ENCODE data around the gene MAP7D1. TPM values are rescaled to one million over a fixed set of nuclear protein-coding genes. Genes with fewer than 3 reads are reported as not detected.

Gene MAP7D1
- total and polyA plus RNA-seq, 2 of the 13 experiments (the other 11 are each of a cell fraction or from before 2014, with no cell fraction given): 5.6 to 7.2 TPM

- TF ChIP-seq, protein P1, sequence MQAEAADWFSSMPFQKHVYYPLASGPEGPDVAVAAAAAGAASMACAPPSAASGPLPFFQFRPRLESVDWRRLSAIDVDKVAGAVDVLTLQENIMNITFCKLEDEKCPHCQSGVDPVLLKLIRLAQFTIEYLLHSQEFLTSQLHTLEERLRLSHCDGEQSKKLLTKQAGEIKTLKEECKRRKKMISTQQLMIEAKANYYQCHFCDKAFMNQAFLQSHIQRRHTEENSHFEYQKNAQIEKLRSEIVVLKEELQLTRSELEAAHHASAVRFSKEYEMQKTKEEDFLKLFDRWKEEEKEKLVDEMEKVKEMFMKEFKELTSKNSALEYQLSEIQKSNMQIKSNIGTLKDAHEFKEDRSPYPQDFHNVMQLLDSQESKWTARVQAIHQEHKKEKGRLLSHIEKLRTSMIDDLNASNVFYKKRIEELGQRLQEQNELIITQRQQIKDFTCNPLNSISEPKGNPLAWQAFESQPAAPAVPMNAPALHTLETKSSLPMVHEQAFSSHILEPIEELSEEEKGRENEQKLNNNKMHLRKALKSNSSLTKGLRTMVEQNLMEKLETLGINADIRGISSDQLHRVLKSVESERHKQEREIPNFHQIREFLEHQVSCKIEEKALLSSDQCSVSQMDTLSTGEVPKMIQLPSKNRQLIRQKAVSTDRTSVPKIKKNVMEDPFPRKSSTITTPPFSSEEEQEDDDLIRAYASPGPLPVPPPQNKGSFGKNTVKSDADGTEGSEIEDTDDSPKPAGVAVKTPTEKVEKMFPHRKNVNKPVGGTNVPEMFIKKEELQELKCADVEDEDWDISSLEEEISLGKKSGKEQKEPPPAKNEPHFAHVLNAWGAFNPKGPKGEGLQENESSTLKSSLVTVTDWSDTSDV (CRISPR knock-in tag; IDR thresholded peaks at IDR 0.05): 0 out of 2 replicates have a peak, but pooled peaks have one; percentile 25
- TF ChIP-seq ZBTB8A (CRISPR knock-in tag; IDR thresholded peaks at IDR 0.05; ENCODE audit: borderline replicate concordance, low read depth) (peak; percentile 40; the same call in 1 of the 2 replicates), ZNF737 (CRISPR knock-in tag; IDR thresholded peaks at IDR 0.05; ENCODE audit: borderline replicate concordance) (no peak), MYC (CRISPR knock-in tag; IDR thresholded peaks at IDR 0.05; ENCODE audit: borderline replicate concordance) (peak; percentile 61; the same call in 1 of the 2 replicates), IRF2 (CRISPR knock-in tag; IDR thresholded peaks at IDR 0.05) (peak; percentile 98), ZSCAN21 (CRISPR knock-in tag; IDR thresholded peaks at IDR 0.05; ENCODE audit: borderline replicate concordance) (peak; percentile 64; the same call in 1 of the 2 replicates), ZNF224 (CRISPR knock-in tag; IDR thresholded peaks at IDR 0.05) (peak; percentile 91), PRDM4 (CRISPR knock-in tag; IDR thresholded peaks at IDR 0.05; ENCODE audit: borderline replicate concordance) (no peak), STAG1 (CRISPR knock-in tag; IDR thresholded peaks at IDR 0.05) (peak; percentile 95), ZBTB7B (CRISPR knock-in tag; IDR thresholded peaks at IDR 0.05) (peak; percentile 85; the same call in 1 of the 2 replicates), TCF7L2 (IDR thresholded peaks at IDR 0.05; ENCODE audit: low read depth, low read length) (no peak), SP2 (CRISPR knock-in tag; IDR thresholded peaks at IDR 0.05) (peak; percentile 53), STAT6 (CRISPR knock-in tag; IDR thresholded peaks at IDR 0.05; ENCODE audit: borderline replicate concordance) (no peak; the same call in 1 of the 2 replicates)
- TF ChIP-seq, protein P2, sequence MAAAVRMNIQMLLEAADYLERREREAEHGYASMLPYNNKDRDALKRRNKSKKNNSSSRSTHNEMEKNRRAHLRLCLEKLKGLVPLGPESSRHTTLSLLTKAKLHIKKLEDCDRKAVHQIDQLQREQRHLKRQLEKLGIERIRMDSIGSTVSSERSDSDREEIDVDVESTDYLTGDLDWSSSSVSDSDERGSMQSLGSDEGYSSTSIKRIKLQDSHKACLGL (CRISPR knock-in tag; IDR thresholded peaks at IDR 0.05): peak; percentile 79
These were observed 6.6 kb upstream of the MAP7D1 start, which contains the start of gene TRAPPC3 (continued) for GRCh38 chr1:36149237-36149972.
